Measurements from ENCODE around the gene SEC11C. TPM values are rescaled to one million over a fixed set of nuclear protein-coding genes. Genes with fewer than 3 reads are reported as not detected.

Gene SEC11C
- total and polyA plus RNA-seq, 2 of the 8 experiments (the other 6 are each of a cell fraction or from before 2014, with no cell fraction given) = 27.1 to 59.3 TPM

DNA sequence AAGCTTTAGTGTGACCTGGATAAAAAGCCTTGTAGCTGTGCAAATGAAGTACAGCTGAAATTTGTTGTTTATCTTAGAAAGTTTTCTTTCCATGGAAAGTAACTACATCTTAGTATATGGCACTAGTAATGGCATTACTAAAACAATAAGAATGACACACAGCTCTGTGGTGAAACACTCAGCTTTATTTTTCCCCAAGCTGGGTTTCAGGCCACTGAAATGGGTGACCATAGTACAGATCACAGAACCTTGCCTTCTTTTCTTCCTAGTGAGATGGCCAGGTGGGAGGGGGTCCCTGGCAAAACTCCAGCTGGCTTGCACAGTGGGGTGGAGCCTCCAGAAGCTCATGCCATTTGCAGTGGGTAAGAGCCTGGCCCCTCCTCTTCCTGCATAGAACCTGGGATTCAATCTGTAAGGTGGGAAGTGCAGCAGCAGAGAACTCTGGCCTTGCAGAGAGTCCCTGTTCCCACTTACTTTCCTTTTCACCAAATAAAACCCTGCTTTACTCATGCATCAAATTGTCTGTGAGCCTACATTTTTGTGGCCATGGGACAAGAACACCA is 62.7 kb downstream of the SEC11C start:
- CTCF ChIA-PET (ENCODE audit: partially characterized antibody) = interaction anchor here (0.7 to 2.1 kb wide), 10 partner anchors 9 to 200 kb away, joined by 3 to 5 read pairs (median 3); partner anchors contain the start of gene GRP
- Histone ChIP-seq H2BK15ac (ENCODE audit: low read length) (no peak overlapping the region), H3K27me3 (replicated peaks in 1 of 4; ENCODE audit: control insufficient read depth in 3 of 4, extremely low read depth in 1 of 4, insufficient read depth in 3 of 4, low read length in 3 of 4) (no peaks in the 10 kb centered on the region), H3K14ac (ENCODE audit: insufficient read length) (no peak overlapping the region), H3K27ac (ENCODE audit: low read depth, low read length) (no peak overlapping the region), H4K91ac (replicated peaks; ENCODE audit: insufficient read length, low read length) (no peak overlapping the region), H3K4me1 (replicated peaks in 1 of 4; ENCODE audit: control insufficient read depth in 3 of 4, insufficient read depth in 4 of 4, low read length in 3 of 4) (no peaks in the 10 kb centered on the region; a peak in 2 of 7 replicates), H3K23me2 (ENCODE audit: low read depth, low read length) (no peaks in the 10 kb centered on the region), H3K4me2 (ENCODE audit: insufficient read depth in 1 of 2, low read depth in 2 of 2, low read length in 2 of 2) (no peak overlapping the region), H3K18ac (ENCODE audit: extremely low read depth, low read length) (no peak overlapping the region), H3K36me3 (ENCODE audit: control insufficient read depth in 2 of 4, insufficient read depth in 4 of 4, low read length in 3 of 4) (no peaks in the 10 kb centered on the region), H2AK5ac (ENCODE audit: low read depth, low read length) (no peak overlapping the region), H3K9me3 (ENCODE audit: insufficient read depth in 2 of 2, low read depth in 1 of 2, low read length in 1 of 2) (no peaks in the 10 kb centered on the region), H2AFZ (ENCODE audit: low read length) (0 out of 2 replicates have a peak overlapping the region, but pooled peaks have one; percentile 22), H3K79me1 (ENCODE audit: low read depth, low read length) (no peaks in the 10 kb centered on the region), H3K4me3 (ENCODE audit: extremely low read depth in 1 of 4, insufficient read depth in 2 of 4, low read depth in 3 of 4, low read length in 4 of 4) (no peak overlapping the region), H4K5ac (ENCODE audit: insufficient read length, low read depth, low read length) (no peak overlapping the region), H4K8ac (ENCODE audit: extremely low read depth, insufficient read depth, low read length) (no peak overlapping the region), H2BK5ac (ENCODE audit: low read depth, low read length) (no peak overlapping the region), H3K56ac (replicated peaks; ENCODE audit: insufficient read length, low read depth, low read length) (no peak overlapping the region), H3K9ac (replicated peaks in 1 of 4; ENCODE audit: extremely low read depth in 1 of 4, low read depth in 3 of 4, low read length in 3 of 4) (no peak overlapping the region), H2BK12ac (ENCODE audit: low read depth, low read length) (no peak overlapping the region), H3K4ac (replicated peaks; ENCODE audit: insufficient read length, low read depth, low read length) (no peak overlapping the region), H3K79me2 (ENCODE audit: control insufficient read depth in 1 of 2, insufficient read depth in 2 of 2, low read length in 2 of 2) (no peaks in the 10 kb centered on the region), H4K20me1 (replicated peaks in 1 of 2; ENCODE audit: control insufficient read depth in 1 of 2, insufficient read depth in 2 of 2, low read length in 2 of 2) (no peaks in the 10 kb centered on the region), H2BK20ac (ENCODE audit: low read length) (no peak overlapping the region), H2BK120ac (replicated peaks; ENCODE audit: low read depth, low read length) (no peak overlapping the region), H3K23ac (ENCODE audit: insufficient read length) (no peak overlapping the region)
- POLR2A ChIA-PET (ENCODE audit: partially characterized antibody) = no interaction called here
- DNase-seq (ENCODE audit: low read depth in 1 of 2, low spot score in 2 of 2) (no peak), FAIRE-seq (no peak)
- TF ChIP-seq RFX5 (IDR thresholded peaks at IDR 0.05; ENCODE audit: borderline replicate concordance, low read depth, low read length) (no peak), PHF8 (conservative IDR thresholded peaks at IDR 0.05; ENCODE audit: low read depth, low read length) (no peak), RNF2 (IDR thresholded peaks at IDR 0.05; ENCODE audit: borderline replicate concordance, low read depth, low read length, missing control alignments, poor library complexity, severe bottlenecking) (no peak), SP2 (IDR thresholded peaks at IDR 0.05; ENCODE audit: low read length) (no peak), JUND (IDR thresholded peaks at IDR 0.05; ENCODE audit: low read length) (no peak), SP4 (IDR thresholded peaks at IDR 0.05; ENCODE audit: low read length) (no peak), JUN (IDR thresholded peaks at IDR 0.05; ENCODE audit: low read depth, low read length) (no peak), EZH2 (IDR thresholded peaks at IDR 0.05; ENCODE audit: low read depth, low read length, severe bottlenecking) (no peak), TAF7 (optimal IDR thresholded peaks at IDR 0.05; ENCODE audit: borderline replicate concordance, low read depth, low read length) (no peak), POLR2AphosphoS5 (IDR thresholded peaks at IDR 0.05; ENCODE audit: low read depth, low read length) (no peak), RXRA (IDR thresholded peaks at IDR 0.05; ENCODE audit: insufficient read depth, low read depth, low read length) (no peak), GABPA (IDR thresholded peaks at IDR 0.05; ENCODE audit: borderline replicate concordance, insufficient read depth, low read length) (no peak), NANOG (IDR thresholded peaks at IDR 0.05; ENCODE audit: insufficient read depth, low read depth, low read length, poor library complexity, severe bottlenecking) (no peak), TAF1 (IDR thresholded peaks at IDR 0.05; ENCODE audit: low read depth, low read length) (no peak), POLR2A (IDR thresholded peaks at IDR 0.05; ENCODE audit: control extremely low read depth in 1 of 2, low read depth in 2 of 2, low read length in 2 of 2) (no peak)
